Loucy (cell line): Measurements from ENCODE around the gene TTC9B.

Experiments used
- CTCF ChIP-seq: fragments of 200-600 bp; sonication (generic); conservative IDR thresholded peaks from 2 replicates; pipeline ENCODE4 v1.5.1; 2014; ENCODE audit warnings: mild to moderate bottlenecking, antibody characterized with exemption, low read length
- EZH2phosphoT487 ChIP-seq: fragments of 200-600 bp; IDR thresholded peaks from 2 replicates; pipeline ENCODE4 v1.6.1; 2018; ENCODE audit warnings: antibody characterized with exemption, mild to moderate bottlenecking, moderate library complexity, borderline replicate concordance

GRCh38 chr19:40205760-40206159 is 12.4 kb downstream of the TTC9B start:
- TF ChIP-seq CTCF (no peak), EZH2phosphoT487 (no peak)
